NOMO-1 treated with dmso at 0.1 percent for 144 hours (cell line): ENCODE results near the gene SLC38A1.

Experiments used
- DNase-seq: peaks from one replicate; lab custom pipeline; 2025; ENCODE audit not compliant: unreplicated experiment; lab: John Stamatoyannopoulos, UW

The SLC38A1 gene

GRCh38 chr12:46234000-46234399 is 34.8 kb downstream of the SLC38A1 start:
- DNase-seq = no peak

GRCh38 chr12:46233423-46233822 is 35.4 kb downstream of the SLC38A1 start:
- no peak for DNase-seq

- no peak for DNase-seq
Observed at GRCh38 chr12:46230983-46231382, 37.9 kb downstream of the SLC38A1 start.

- no peak for DNase-seq
Observed at GRCh38 chr12:46230306-46230705, 38.5 kb downstream of the SLC38A1 start.

- DNase-seq = peak; percentile 56
Observed at GRCh38 chr12:46227616-46228015, 41.2 kb downstream of the SLC38A1 start.

GRCh38 chr12:46224386-46224785 is 44.5 kb downstream of the SLC38A1 start:
- DNase-seq = no peak

GRCh38 chr12:46223047-46223446 is 45.8 kb downstream of the SLC38A1 start:
- no peak for DNase-seq

GRCh38 chr12:46222636-46223035 is 46.2 kb downstream of the SLC38A1 start:
- DNase-seq = no peak

- no peak for DNase-seq
Observed at GRCh38 chr12:46221255-46222128, 47.4 kb downstream of the SLC38A1 start.

GRCh38 chr12:46219877-46220655 is 48.8 kb downstream of the SLC38A1 start:
- no peak for DNase-seq

- no peak for DNase-seq
Observed at GRCh38 chr12:46219132-46219876, 49.5 kb downstream of the SLC38A1 start.

GRCh38 chr12:46218322-46219095 is 50.3 kb downstream of the SLC38A1 start:
- DNase-seq = no peak

- peak; percentile 89 for DNase-seq
Observed at GRCh38 chr12:46217541-46218321, 51.1 kb downstream of the SLC38A1 start.

- DNase-seq = no peak
Observed at GRCh38 chr12:46214668-46215436, 54.0 kb downstream of the SLC38A1 start.

- no peak for DNase-seq
Observed at GRCh38 chr12:46212108-46212982, 56.5 kb downstream of the SLC38A1 start.

GRCh38 chr12:46210873-46211439 is 57.9 kb downstream of the SLC38A1 start:
- no peak for DNase-seq

- DNase-seq = no peak
Observed at GRCh38 chr12:46209914-46210872, 58.6 kb downstream of the SLC38A1 start.
